H54 (cell line): ENCODE results near the gene IQGAP1.

Source experiments
- DNase-seq: peaks from one replicate; pipeline ENCODE4 v3.0.0; 2011; ENCODE audit warnings: low spot score, mixed read lengths; ENCODE audit not compliant: insufficient read length
- FAIRE-seq: peaks from 3 replicates; lab custom pipeline; 2011; peaks lifted over from hg19 to GRCh38; lab: Jason Lieb, UNC
- POLR2A ChIP-seq: IDR thresholded peaks from 2 replicates; pipeline ENCODE4 v1.6.1; 2011; ENCODE audit warnings: low read depth, mild to moderate bottlenecking, low read length

The IQGAP1 gene

DNA sequence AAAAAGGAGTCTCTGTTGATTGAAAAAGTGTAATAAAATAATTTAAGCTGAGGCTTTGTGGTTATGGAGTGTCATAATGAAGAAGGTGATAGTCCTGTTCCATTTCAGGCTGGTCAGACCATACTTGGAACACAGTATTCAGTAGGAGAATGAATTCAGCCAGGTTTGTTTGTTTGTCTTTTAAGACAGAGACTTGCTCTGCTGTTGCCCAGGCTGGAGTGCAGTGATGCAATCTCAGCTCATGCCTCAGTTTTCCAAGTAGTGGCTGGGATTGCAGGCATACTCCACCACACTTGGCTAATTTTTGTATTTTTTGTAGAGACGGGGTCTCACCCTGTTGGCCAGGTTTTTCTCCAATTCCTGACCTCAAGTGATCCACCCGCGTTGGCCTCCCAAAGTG is 33.5 kb downstream of the IQGAP1 start:
- no peak for TF ChIP-seq POLR2A
- FAIRE-seq (no peak), DNase-seq (no peak)

DNA sequence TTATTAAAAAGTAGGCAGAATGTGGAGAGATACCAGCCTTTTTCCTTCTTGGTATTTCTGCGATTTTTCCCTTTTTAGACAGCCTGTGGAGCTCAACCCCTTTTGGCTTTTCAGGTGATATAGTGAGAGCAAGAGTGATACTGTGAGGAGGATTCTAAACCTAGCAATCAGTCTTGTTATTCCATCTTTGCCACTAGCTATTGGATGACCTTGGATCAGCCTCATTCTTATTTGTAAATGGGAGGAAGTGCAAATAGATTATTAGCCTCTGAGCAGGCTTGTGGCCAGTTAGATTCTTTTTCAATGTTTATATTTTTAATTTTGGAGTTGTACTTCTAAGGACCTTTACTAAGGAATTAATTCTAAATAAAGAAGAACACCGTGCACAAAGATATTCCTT is 34.0 kb downstream of the IQGAP1 start:
- no peak for DNase-seq
- TF ChIP-seq POLR2A: no peak
- no peak for FAIRE-seq

DNA sequence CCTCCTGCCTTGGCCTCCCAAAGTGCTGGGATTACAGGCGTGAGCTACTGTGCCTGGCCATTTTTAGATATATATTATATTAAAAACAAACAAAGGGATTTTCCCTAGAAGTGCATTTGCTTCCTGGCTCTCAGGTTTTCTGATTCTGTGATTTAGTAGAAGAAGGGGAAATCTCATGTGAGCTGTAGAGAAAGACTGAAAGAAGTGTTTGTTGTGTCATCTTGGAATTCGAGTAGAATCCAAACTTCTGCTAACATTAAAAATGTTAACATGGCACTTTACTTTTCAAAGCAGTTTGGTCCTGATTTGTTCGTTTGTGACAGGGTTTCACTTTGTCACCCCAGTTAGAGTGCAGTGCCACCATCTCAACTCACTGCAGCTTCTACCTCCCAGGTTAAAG is 34.9 kb downstream of the IQGAP1 start:
- DNase-seq: no peak
- TF ChIP-seq POLR2A: no peak
- FAIRE-seq: no peak

DNA sequence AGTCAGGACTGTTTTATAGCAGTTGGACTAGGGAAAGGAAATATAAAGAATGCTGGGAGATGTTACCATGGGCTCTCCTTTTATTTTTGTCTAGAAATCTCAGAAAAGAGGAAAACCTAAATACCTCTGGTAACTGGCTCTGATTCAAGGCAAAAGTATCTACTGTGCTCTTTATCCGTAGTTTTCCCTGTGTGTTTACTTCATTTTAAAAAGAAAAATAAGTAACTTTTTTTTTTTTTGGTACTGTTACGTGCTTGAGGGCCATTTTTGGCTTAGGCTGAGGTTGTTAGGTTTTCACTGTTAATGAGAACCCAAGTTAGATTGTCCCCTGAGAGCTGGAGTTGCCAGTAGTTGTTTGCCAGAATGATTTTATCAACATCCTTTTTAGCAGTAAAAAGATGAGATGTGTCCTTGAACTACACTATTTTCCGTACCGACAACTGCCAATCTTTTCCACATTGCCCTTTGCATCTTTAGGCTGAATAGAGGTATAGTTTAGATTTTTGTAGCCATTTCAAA is 35.8 kb downstream of the IQGAP1 start:
- FAIRE-seq (no peak), DNase-seq (no peak)
- no peak for TF ChIP-seq POLR2A

DNA sequence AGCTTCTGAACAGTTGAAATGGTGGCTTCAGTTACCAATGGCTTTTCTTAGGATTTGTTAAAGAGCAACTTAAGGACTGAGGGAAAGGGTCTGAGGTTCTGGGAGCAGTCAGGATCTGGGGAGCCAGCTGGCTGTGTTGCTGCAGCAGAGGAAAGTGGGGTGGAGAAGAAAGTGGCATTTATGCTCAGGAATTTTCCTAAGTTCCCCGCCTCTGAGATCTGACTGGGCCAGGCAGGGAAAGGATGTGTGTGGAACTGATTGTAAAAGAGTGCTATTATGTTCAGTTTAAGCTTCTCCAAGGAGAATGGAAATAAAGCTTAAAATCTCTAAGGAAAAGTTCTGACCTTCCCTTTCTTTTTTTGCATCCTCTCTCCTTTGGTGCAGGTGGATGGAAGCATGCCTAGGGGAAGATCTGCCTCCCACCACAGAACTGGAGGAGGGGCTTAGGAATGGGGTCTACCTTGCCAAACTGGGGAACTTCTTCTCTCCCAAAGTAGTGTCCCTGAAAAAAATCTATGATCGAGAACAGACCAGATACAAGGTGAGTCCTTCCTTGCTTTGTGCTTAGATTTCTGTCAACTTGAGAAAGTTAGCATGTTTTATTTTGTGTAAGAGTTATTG is 37.8 kb downstream of the IQGAP1 start:
- DNase-seq: no peak
- no peak for TF ChIP-seq POLR2A
- FAIRE-seq: no peak

DNA sequence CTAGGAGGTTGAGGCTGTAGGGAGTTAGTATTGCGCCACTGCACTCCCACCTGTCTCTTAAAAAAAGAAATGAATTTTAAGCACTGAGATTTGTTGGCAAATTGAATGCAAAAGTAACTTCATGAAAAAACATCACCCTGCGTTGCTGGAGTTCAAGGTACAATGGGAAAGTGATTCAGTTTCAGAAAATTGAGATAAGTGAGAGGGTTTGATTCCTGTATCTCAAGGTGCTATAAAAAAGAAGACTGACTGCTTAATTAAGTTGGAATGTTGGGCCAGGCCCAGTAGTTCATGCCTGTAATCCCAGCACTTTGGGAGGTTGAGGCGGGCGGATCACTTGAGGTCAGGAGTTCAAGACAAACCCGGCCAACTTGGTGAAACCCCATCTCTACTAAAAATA is 39.1 kb downstream of the IQGAP1 start:
- TF ChIP-seq POLR2A: no peak
- no peak for DNase-seq
- no peak for FAIRE-seq

DNA sequence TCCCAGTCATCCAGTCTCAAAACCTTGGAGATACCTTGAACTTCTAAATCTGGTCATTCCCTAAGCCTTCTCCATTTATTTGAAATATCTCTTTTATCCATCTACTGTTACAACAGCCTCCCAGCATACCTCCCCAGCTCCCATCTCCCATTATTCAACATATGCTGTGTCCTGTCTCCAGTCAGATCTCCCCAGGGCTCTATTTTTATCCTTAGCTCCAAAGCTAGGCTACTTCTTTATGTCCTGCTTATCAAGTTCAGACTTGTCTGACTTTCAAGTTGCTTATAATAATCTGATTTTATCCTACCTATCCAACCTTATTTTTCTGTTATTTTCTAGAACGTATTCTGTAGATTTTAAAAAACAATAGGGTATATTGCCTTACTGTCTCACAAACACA is 44.2 kb downstream of the IQGAP1 start:
- FAIRE-seq: no peak
- no peak for TF ChIP-seq POLR2A
- DNase-seq: no peak

DNA sequence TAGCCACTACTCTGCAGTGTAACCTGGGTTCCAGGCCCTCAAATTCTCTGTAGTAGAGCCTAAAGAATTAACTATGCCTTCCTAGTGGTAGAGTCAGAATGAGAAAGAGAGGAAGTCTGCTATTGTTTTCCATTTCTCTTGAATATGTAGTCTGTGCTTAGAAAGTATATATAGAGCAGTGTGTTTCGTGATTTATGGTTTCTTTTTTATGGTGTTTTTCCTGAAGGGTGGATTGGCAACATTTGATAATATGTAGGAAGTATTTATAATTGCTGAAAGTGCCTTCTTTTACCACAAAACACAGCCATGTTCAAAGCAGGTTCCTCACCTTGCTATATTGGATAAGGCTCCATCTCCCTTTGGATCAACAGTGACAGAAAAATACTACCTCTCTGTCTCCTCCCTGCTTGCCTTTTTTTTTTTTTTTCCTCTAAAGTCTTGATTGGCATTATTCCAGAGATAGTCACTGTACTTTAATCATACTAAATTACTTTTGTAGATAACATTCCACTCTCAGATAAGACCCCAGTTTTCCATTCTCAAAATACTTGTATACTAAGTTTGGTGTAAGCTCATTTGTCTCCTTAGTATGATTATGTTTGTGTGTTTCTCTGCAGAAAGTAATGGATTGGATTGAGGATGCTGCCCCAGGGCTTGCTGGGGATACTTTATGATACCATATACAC is 47.8 kb downstream of the IQGAP1 start:
- DNase-seq: no peak
- TF ChIP-seq POLR2A: no peak
- no peak for FAIRE-seq

DNA sequence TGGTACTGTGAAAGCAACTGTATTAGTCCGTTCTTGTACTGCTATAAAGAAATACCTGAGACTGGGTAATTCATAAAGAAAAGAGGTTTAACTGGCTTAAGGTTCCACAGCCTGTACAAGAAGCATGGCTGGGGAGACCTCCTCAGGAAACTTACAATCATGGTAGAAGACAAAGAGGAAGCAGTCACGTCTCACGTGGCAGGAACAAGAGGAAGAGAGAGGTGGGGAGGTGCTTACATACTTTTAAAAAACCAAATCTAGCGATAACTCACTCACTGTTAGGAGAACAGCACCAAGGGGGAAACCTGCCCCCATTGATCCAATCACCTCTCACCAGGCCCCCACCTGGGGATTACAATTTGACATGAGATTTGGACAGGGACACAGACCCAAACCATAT is 48.9 kb downstream of the IQGAP1 start:
- FAIRE-seq (no peak), DNase-seq (no peak)
- no peak for TF ChIP-seq POLR2A

DNA sequence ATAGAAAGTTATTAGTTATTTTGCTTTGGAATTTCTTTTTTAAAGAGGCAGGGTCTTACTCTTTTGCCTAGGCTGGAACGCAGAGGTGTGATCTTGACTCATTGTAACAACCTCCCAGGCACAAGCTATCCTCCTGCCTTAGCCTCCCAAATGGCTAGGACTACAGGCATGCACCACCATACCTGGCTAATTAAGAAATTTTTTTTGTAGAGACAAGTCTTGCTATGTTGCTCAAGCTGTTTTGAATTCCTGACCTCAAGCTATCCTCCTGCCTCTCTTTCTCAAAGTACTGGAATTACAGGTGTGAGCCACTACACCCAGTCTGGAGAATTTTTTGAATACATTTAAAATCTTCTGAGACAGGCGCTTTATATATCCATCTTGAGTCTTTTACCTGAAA is 49.5 kb downstream of the IQGAP1 start:
- DNase-seq: no peak
- TF ChIP-seq POLR2A: no peak
- FAIRE-seq: no peak

DNA sequence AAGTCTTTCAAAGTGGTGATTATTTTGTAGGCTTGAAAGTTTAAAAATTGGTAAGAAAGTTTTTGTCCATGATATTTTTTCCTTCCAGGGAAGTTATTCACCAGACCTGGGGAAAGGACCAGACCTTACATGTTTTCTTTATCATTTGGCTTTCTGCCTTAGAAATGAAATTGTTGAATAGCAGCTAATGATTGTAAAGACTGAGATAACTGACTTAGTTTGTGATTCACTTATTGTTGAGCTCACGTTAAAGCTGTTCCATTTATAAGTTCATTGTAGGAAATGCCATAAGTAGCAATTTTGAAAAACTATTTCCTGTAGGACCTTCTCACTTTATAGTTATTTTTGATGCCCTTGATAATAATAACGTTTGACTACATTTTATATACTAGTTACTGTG is 51.9 kb downstream of the IQGAP1 start:
- DNase-seq (no peak), FAIRE-seq (no peak)
- TF ChIP-seq POLR2A: no peak

DNA sequence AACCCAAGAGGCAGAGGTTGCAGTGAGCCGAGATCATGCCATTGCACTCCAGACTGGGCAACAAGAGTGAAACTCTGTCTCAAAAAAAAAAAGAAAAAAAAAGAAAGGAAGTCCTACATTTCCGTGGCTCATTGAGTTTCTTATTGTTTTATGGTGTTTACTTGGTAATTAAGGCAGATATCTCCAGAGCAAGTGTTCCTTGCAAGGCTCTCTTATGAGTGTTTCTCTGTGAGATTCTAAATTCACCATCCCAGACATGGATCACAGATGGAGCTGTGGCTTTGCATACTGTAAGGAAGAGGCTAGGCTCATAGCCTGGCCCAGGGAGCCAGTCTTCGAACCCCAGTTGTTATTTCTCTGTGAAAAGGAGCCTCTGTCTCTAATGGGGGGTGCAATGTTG is 53.0 kb downstream of the IQGAP1 start:
- FAIRE-seq: no peak

DNA sequence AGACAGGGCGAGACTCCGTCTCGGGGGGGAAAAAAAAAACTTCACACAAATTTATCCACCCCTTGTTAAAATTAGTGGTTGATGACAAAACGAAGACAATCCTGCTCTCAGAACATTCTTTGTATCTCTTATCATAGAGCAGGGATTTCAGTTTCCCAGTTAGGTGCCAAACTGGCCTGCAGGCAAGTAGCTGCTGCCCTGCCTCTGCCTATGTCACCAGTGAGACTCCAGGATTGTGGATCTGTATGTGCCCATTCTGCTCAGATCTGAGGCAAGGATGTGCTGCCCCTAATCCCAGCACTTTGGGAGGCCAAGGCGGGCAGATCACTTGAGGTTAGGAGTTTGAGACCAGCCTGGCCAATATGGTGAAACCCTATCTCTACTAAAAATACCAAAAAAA is 54.4 kb downstream of the IQGAP1 start:
- DNase-seq: no peak
- no peak for FAIRE-seq
- TF ChIP-seq POLR2A: no peak

More for the DNA sequence above, 53.0 kb downstream of the IQGAP1 start:
- TF ChIP-seq POLR2A: no peak
- DNase-seq: no peak

DNA sequence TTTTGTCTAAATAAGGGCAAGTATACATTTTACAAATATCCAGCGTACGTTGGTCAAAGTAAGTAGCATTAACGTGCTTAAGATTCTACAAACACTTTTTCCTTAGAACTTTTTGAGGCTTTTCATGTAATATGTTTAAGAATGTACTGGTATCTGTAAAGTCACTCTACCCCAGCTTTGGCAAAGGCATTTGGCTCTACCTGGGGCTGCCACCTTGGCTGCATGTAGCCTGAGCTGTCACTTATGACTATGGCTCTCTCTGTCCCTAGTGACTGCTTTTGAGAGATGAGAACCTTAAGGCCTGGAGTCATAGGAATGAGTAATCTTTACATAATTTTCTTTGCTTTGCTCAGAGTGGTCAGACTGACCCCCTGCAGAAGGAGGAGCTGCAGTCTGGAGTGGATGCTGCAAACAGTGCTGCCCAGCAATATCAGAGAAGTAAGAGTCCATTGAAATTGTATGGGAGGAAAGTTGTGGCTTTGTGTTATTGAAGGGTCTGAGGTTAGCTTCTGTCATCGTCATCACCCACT is 61.2 kb downstream of the IQGAP1 start:
- FAIRE-seq: no peak
- DNase-seq: peak; percentile 11
- TF ChIP-seq POLR2A: no peak
